Smooth muscle cell (in vitro differentiated cells): ENCODE data around the gene RPLP2. TPM values are rescaled to one million over a fixed set of nuclear protein-coding genes. Genes with fewer than 3 reads are reported as not detected.

Experiments
- DNase-seq: peaks from one replicate; lab custom pipeline; 2025; ENCODE audit not compliant: unreplicated experiment; lab: John Stamatoyannopoulos, UW
- H2AFZ ChIP-seq: fragments of 200-600 bp; sonication (generic); 2 replicates; pipeline ENCODE4 v1.6.0; 2016; ENCODE audit warnings: antibody characterized with exemption, low read depth, mild to moderate bottlenecking
- H3F3A ChIP-seq: fragments of 200-600 bp; sonication (generic); 2 replicates; pipeline ENCODE4 v1.6.0; 2017; ENCODE audit warnings: antibody characterized with exemption, low read depth
- H3K27ac ChIP-seq: fragments of 200-600 bp; sonication (generic); 2 replicates; pipeline ENCODE4 v1.5.1; 2016; ENCODE audit warnings: low read depth, mild to moderate bottlenecking
- H3K27me3 ChIP-seq: fragments of 200-600 bp; sonication (generic); 2 replicates; pipeline ENCODE4 v1.6.1; 2016; ENCODE audit warnings: low read depth, mild to moderate bottlenecking
- H3K36me3 ChIP-seq: fragments of 200-600 bp; sonication (generic); 2 replicates; pipeline ENCODE4 v1.5.1; 2016; ENCODE audit warnings: low read depth
- H3K4me1 ChIP-seq: fragments of 200-600 bp; sonication (generic); 2 replicates; pipeline ENCODE4 v1.5.1; 2016; ENCODE audit warnings: low read depth
- H3K4me2 ChIP-seq: fragments of 200-600 bp; sonication (generic); 2 replicates; pipeline ENCODE4 v1.6.0; 2016; ENCODE audit warnings: mild to moderate bottlenecking
- H3K4me3 ChIP-seq: fragments of 200-600 bp; sonication (generic); 2 replicates; pipeline ENCODE4 v1.5.1; 2016; ENCODE audit warnings: mild to moderate bottlenecking
- H3K79me2 ChIP-seq: fragments of 200-600 bp; sonication (generic); 2 replicates; pipeline ENCODE4 v1.6.0; 2016; ENCODE audit warnings: low read depth, mild to moderate bottlenecking
- H3K9ac ChIP-seq: fragments of 200-600 bp; sonication (generic); 2 replicates; pipeline ENCODE4 v1.6.0; 2016; ENCODE audit warnings: low read depth
- H3K9me3 ChIP-seq: fragments of 200-600 bp; sonication (generic); replicated peaks from 2 replicates; pipeline ENCODE4 v1.5.1; 2016; ENCODE audit warnings: low read depth
- H4K20me1 ChIP-seq: fragments of 200-600 bp; sonication (generic); 2 replicates; pipeline ENCODE4 v1.6.0; 2016; ENCODE audit warnings: low read depth
- WGBS: methylation state at CpG from one replicate; pipeline ENCODE4 v1.1.7; 2016; ENCODE audit warnings: low lambda C conversion rate; 5-methylcytosine and 5-hydroxymethylcytosine counted together
- polyA plus RNA-seq: library from polyadenylated mRNA; unstranded; fragments of >200 nt; fragmentation: Nextera tagmentation; extraction: Ambion mirVana; gene quantifications from 2 replicates; pipeline ENCODE4 v1.2.1, GENCODE V29; 2016
- total RNA-seq: library from RNA; depleted of rRNA; stranded (reverse); fragments of >200 nt; gene quantifications from 2 replicates; pipeline ENCODE4 v1.2.3, GENCODE V29; 2014
- TF ChIP-seq, protein P1 (sequence below): fragments of 200-600 bp; sonication (generic); IDR thresholded peaks from 2 replicates; pipeline ENCODE4 v1.5.1; 2017; ENCODE audit warnings: borderline replicate concordance, mild to moderate bottlenecking, antibody characterized with exemption; ENCODE audit not compliant: insufficient read depth, poor library complexity, severe bottlenecking

The RPLP2 gene
- total and polyA plus RNA-seq, 2 experiments from 2014 or later, result 472 to 622 TPM

DNA sequence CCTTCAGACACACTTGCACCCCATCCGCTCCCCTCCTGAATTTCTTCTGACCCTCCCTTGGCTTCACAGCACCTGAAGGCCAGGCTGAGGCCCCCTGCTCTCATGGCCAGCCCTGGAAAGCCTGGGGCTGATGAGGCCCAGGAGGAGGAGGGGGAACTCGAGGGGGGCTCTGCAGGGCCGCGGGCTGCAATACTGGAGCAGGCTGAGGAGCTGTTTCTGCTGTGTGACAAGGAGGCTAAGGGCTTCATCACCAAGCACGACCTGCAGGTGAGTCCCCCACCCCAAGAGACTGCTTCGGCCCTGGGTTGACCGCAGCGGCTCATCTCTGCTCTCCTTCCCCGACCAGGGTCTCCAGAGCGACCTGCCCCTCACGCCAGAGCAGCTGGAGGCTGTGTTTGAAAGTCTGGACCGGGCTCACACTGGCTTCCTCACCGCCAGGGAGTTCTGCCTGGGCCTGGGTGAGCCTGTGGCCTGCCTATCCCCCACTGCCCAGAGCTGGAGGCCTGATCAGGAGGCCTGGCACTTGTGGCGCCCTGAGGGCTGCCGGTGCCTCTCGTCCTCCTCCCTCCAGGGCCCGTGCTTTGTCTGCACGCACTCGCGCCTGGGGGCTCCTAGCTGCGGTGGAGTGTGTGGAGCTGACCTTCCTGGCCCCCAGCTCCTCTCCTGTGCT, 18.9 kb downstream of the RPLP2 start:
- Histone ChIP-seq H3K4me2 (peak overlapping the region; percentile 85), H3K36me3 (no peaks in the 10 kb centered on the region), H3K9ac (no peak overlapping the region), H3K27ac (no peak overlapping the region), H3K79me2 (peaks cover 5% of the 10 kb centered on the region), H4K20me1 (peaks cover 35% of the 10 kb centered on the region), H3K4me3 (no peak overlapping the region), H3F3A (peaks cover 6% of the 10 kb centered on the region), H3K4me1 (peaks cover 42% of the 10 kb centered on the region), H3K9me3 (no peaks in the 10 kb centered on the region), H3K27me3 (peaks cover 65% of the 10 kb centered on the region), H2AFZ (no peak overlapping the region)
- TF ChIP-seq, protein P1, sequence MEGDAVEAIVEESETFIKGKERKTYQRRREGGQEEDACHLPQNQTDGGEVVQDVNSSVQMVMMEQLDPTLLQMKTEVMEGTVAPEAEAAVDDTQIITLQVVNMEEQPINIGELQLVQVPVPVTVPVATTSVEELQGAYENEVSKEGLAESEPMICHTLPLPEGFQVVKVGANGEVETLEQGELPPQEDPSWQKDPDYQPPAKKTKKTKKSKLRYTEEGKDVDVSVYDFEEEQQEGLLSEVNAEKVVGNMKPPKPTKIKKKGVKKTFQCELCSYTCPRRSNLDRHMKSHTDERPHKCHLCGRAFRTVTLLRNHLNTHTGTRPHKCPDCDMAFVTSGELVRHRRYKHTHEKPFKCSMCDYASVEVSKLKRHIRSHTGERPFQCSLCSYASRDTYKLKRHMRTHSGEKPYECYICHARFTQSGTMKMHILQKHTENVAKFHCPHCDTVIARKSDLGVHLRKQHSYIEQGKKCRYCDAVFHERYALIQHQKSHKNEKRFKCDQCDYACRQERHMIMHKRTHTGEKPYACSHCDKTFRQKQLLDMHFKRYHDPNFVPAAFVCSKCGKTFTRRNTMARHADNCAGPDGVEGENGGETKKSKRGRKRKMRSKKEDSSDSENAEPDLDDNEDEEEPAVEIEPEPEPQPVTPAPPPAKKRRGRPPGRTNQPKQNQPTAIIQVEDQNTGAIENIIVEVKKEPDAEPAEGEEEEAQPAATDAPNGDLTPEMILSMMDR, result no peak
- DNase-seq, result no peak
- WGBS, result 64% methylated on average over 21 of the region's 21 CpGs

DNA sequence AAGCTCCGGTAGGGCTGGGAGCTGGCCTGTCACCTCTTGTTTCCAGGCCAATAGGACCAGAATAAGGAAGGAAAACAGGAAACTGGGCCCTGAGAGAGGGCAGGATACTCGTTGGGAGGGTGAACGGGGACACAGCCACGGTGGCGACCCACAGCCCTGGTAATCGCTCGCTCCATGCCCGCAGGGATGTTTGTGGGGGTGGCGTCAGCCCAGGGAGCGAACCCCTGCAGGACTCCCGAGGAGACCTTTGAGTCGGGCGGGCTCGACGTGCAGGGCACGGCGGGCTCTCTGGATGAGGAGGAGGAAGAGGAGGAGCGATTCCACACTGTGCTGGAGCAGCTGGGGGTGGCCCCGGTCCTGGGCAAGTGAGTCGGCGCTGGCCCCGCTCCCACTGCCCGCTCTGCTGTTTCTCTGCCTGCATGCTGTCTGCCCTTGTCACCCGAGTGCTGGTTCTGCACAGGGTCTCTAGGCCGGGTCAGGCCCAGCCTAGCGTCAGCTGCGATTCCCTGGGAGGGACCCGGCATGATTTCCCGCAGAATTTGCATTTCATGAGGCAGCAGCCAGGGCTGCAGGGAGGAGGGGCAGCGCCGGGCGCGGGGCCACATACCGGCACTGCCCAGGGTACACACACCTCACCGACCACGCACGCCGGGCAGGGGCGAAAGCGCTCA, 19.5 kb downstream of the RPLP2 start:
- peaks cover 6% of the 10 kb centered on the region for H3F3A ChIP-seq
- H3K4me2 ChIP-seq, result peak overlapping the region; percentile 85
- 12% methylated on average over 39 of the region's 40 CpGs for WGBS
- H3K9me3 ChIP-seq, result no peaks in the 10 kb centered on the region
- no peak overlapping the region for H3K27ac ChIP-seq
- H3K4me3 ChIP-seq, result peak overlapping the region; percentile 43
- H3K9ac ChIP-seq, result no peak overlapping the region
- peaks cover 42% of the 10 kb centered on the region for H4K20me1 ChIP-seq
- TF ChIP-seq, protein P1, result no peak
- H3K36me3 ChIP-seq, result no peaks in the 10 kb centered on the region
- no peak overlapping the region for H2AFZ ChIP-seq
- DNase-seq, result no peak
- H3K27me3 ChIP-seq, result peaks cover 65% of the 10 kb centered on the region
- peaks cover 12% of the 10 kb centered on the region for H3K79me2 ChIP-seq
- H3K4me1 ChIP-seq, result peaks cover 43% of the 10 kb centered on the region

DNA sequence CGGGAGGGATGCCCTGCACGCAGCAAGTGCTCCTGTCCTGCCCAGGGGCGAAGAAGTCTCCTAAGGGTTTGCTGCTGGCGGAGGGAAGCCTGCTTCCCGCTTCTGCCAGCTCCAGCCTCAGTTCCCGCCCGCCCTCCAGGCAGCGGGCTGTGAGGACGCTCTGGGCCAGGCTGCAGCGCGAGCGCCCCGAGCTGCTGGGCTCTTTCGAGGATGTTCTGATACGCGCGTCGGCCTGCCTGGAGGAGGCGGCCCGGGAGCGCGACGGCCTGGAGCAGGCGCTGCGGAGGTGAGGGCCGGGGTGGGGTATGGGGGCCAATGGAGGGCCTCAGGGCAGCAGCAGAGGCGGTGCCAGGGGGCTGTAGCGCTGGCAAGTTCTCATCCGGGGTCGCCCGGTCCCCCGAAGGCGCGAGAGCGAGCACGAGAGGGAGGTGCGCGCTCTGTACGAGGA, 20.1 kb downstream of the RPLP2 start:
- TF ChIP-seq, protein P1, result no peak
- H3K79me2 ChIP-seq, result peaks cover 17% of the 10 kb centered on the region
- no peak overlapping the region for H3K9ac ChIP-seq
- peaks cover 47% of the 10 kb centered on the region for H4K20me1 ChIP-seq
- peak overlapping the region; percentile 85 for H3K4me2 ChIP-seq
- H3K27ac ChIP-seq, result no peak overlapping the region
- peak overlapping the region; percentile 43 for H3K4me3 ChIP-seq
- no peak for DNase-seq
- H3F3A ChIP-seq, result peaks cover 10% of the 10 kb centered on the region
- no peaks in the 10 kb centered on the region for H3K9me3 ChIP-seq
- H3K36me3 ChIP-seq, result no peaks in the 10 kb centered on the region
- peaks cover 65% of the 10 kb centered on the region for H3K27me3 ChIP-seq
- WGBS, result 3% methylated on average over 39 of the region's 39 CpGs
- H3K4me1 ChIP-seq, result peaks cover 44% of the 10 kb centered on the region
- H2AFZ ChIP-seq, result no peak overlapping the region
